Measurements from ENCODE around the gene SH3BP4.

The SH3BP4 gene

DNA sequence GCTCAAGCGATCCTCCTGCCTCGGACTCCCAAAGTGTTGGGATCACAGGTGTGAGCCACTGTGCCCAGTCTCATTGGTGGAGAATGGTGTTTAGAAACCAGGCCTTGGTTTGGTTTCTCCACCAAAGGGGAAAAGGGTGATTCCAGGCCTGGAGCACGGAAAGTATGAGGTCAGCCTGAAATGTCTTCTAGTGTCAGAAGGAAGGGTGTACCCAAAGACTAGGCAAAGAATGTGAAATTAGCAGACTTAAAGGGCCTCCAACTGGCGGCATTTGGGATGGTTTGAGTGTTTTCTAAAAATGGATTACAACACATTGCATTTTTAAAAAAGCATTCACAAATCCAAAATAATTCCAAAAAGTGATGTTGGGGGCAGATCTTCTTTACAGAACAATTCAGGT, 139.6 kb downstream of the SH3BP4 start:
- no peaks in the 10 kb centered on the region for H3K79me2 ChIP-seq (ENCODE audit: control insufficient read depth, low read length)
- H3K27ac ChIP-seq (ENCODE audit: low read depth, low read length), result no peak overlapping the region
- TF ChIP-seq, protein P1, sequence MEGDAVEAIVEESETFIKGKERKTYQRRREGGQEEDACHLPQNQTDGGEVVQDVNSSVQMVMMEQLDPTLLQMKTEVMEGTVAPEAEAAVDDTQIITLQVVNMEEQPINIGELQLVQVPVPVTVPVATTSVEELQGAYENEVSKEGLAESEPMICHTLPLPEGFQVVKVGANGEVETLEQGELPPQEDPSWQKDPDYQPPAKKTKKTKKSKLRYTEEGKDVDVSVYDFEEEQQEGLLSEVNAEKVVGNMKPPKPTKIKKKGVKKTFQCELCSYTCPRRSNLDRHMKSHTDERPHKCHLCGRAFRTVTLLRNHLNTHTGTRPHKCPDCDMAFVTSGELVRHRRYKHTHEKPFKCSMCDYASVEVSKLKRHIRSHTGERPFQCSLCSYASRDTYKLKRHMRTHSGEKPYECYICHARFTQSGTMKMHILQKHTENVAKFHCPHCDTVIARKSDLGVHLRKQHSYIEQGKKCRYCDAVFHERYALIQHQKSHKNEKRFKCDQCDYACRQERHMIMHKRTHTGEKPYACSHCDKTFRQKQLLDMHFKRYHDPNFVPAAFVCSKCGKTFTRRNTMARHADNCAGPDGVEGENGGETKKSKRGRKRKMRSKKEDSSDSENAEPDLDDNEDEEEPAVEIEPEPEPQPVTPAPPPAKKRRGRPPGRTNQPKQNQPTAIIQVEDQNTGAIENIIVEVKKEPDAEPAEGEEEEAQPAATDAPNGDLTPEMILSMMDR (IDR thresholded peaks at IDR 0.05; ENCODE audit: low read depth, low read length, poor library complexity, severe bottlenecking), result no peak
- TF ChIP-seq EZH2phosphoT487 (IDR thresholded peaks at IDR 0.05; ENCODE audit: borderline replicate concordance, low read length), result no peak
- H3K4me3 ChIP-seq (ENCODE audit: low read length), result no peak overlapping the region
- no peaks in the 10 kb centered on the region for H3F3A ChIP-seq (ENCODE audit: control insufficient read depth, insufficient read depth)
- no peaks in the 10 kb centered on the region for H3K36me3 ChIP-seq (ENCODE audit: control insufficient read depth, low read length)
- H3K9me2 ChIP-seq (replicated peaks; ENCODE audit: control insufficient read depth, low read length), result no peaks in the 10 kb centered on the region
- no peaks in the 10 kb centered on the region for H3K4me1 ChIP-seq (ENCODE audit: control insufficient read depth, low read length)
- no peaks in the 10 kb centered on the region for H4K20me1 ChIP-seq (ENCODE audit: control insufficient read depth, insufficient read depth, low read depth, low read length)
- no peak overlapping the region for H3K4me2 ChIP-seq (ENCODE audit: low read length)
- H3K27me3 ChIP-seq (ENCODE audit: control insufficient read depth, low read length), result no peaks in the 10 kb centered on the region
- no peaks in the 10 kb centered on the region for H3K9me3 ChIP-seq (ENCODE audit: control insufficient read depth, insufficient read depth, low read length)

- Histone ChIP-seq H3K4me2 (ENCODE audit: low read length) (no peak overlapping the region), H3K27ac (ENCODE audit: low read depth, low read length) (no peak overlapping the region), H3F3A (ENCODE audit: control insufficient read depth, insufficient read depth) (no peaks in the 10 kb centered on the region), H4K20me1 (ENCODE audit: control insufficient read depth, insufficient read depth, low read depth, low read length) (no peaks in the 10 kb centered on the region), H3K9me2 (replicated peaks; ENCODE audit: control insufficient read depth, low read length) (no peaks in the 10 kb centered on the region), H3K79me2 (ENCODE audit: control insufficient read depth, low read length) (no peaks in the 10 kb centered on the region), H3K4me1 (ENCODE audit: control insufficient read depth, low read length) (no peaks in the 10 kb centered on the region), H3K4me3 (ENCODE audit: low read length) (no peak overlapping the region), H3K27me3 (ENCODE audit: control insufficient read depth, low read length) (no peaks in the 10 kb centered on the region), H3K9me3 (ENCODE audit: control insufficient read depth, insufficient read depth, low read length) (no peaks in the 10 kb centered on the region), H3K36me3 (ENCODE audit: control insufficient read depth, low read length) (no peaks in the 10 kb centered on the region)
- no peak for TF ChIP-seq EZH2phosphoT487 (IDR thresholded peaks at IDR 0.05; ENCODE audit: borderline replicate concordance, low read length)
- TF ChIP-seq, protein P1 (IDR thresholded peaks at IDR 0.05; ENCODE audit: low read depth, low read length, poor library complexity, severe bottlenecking), result no peak
Measured at GRCh38 chr2:235091983-235092382, 140.2 kb downstream of the SH3BP4 start.

- no peaks in the 10 kb centered on the region for H3K36me3 ChIP-seq (ENCODE audit: control insufficient read depth, low read length)
- no peak for TF ChIP-seq EZH2phosphoT487 (IDR thresholded peaks at IDR 0.05; ENCODE audit: borderline replicate concordance, low read length)
- TF ChIP-seq, protein P1 (IDR thresholded peaks at IDR 0.05; ENCODE audit: low read depth, low read length, poor library complexity, severe bottlenecking), result no peak
- no peaks in the 10 kb centered on the region for H3K9me2 ChIP-seq (replicated peaks; ENCODE audit: control insufficient read depth, low read length)
- no peaks in the 10 kb centered on the region for H3F3A ChIP-seq (ENCODE audit: control insufficient read depth, insufficient read depth)
- no peaks in the 10 kb centered on the region for H3K4me1 ChIP-seq (ENCODE audit: control insufficient read depth, low read length)
- H3K27ac ChIP-seq (ENCODE audit: low read depth, low read length), result no peak overlapping the region
- no peak overlapping the region for H3K4me3 ChIP-seq (ENCODE audit: low read length)
- H3K79me2 ChIP-seq (ENCODE audit: control insufficient read depth, low read length), result no peaks in the 10 kb centered on the region
- no peak overlapping the region for H3K4me2 ChIP-seq (ENCODE audit: low read length)
- H4K20me1 ChIP-seq (ENCODE audit: control insufficient read depth, insufficient read depth, low read depth, low read length), result no peaks in the 10 kb centered on the region
- H3K9me3 ChIP-seq (ENCODE audit: control insufficient read depth, insufficient read depth, low read length), result no peaks in the 10 kb centered on the region
- no peaks in the 10 kb centered on the region for H3K27me3 ChIP-seq (ENCODE audit: control insufficient read depth, low read length)
Measured at GRCh38 chr2:235092433-235093223, 140.8 kb downstream of the SH3BP4 start.
